ENCODE data around the gene KRT1.

The KRT1 gene

GRCh38 chr12:52662093-52662917 is 17.9 kb downstream of the KRT1 start:
- Histone ChIP-seq H3K4me1 (ENCODE audit: control insufficient read depth, low read length) (no peaks in the 10 kb centered on the region), H4K20me1 (ENCODE audit: control insufficient read depth, insufficient read depth, low read depth, low read length) (no peaks in the 10 kb centered on the region), H3K9me2 (replicated peaks; ENCODE audit: control insufficient read depth, low read length) (no peaks in the 10 kb centered on the region), H3K79me2 (ENCODE audit: control insufficient read depth, low read length) (no peaks in the 10 kb centered on the region), H3K36me3 (ENCODE audit: control insufficient read depth, low read length) (no peaks in the 10 kb centered on the region), H3K27ac (ENCODE audit: low read depth, low read length) (no peak overlapping the region), H3F3A (ENCODE audit: control insufficient read depth, insufficient read depth) (no peaks in the 10 kb centered on the region), H3K4me2 (ENCODE audit: low read length) (no peak overlapping the region), H3K9me3 (ENCODE audit: control insufficient read depth, insufficient read depth, low read length) (no peaks in the 10 kb centered on the region), H3K27me3 (ENCODE audit: control insufficient read depth, low read length) (peaks cover 10% of the 10 kb centered on the region), H3K4me3 (ENCODE audit: low read length) (no peak overlapping the region)
- TF ChIP-seq CTCF (IDR thresholded peaks at IDR 0.05; ENCODE audit: low read depth, low read length, poor library complexity, severe bottlenecking) (no peak), EZH2phosphoT487 (IDR thresholded peaks at IDR 0.05; ENCODE audit: borderline replicate concordance, low read length) (no peak)

- no peak for TF ChIP-seq CTCF (IDR thresholded peaks at IDR 0.05; ENCODE audit: low read depth, low read length, poor library complexity, severe bottlenecking)
- no peak for TF ChIP-seq EZH2phosphoT487 (IDR thresholded peaks at IDR 0.05; ENCODE audit: borderline replicate concordance, low read length)
- Histone ChIP-seq H3K27me3 (ENCODE audit: control insufficient read depth, low read length) (peaks cover 10% of the 10 kb centered on the region), H3K9me2 (replicated peaks; ENCODE audit: control insufficient read depth, low read length) (no peaks in the 10 kb centered on the region), H3K4me1 (ENCODE audit: control insufficient read depth, low read length) (no peaks in the 10 kb centered on the region), H3K79me2 (ENCODE audit: control insufficient read depth, low read length) (no peaks in the 10 kb centered on the region), H3K27ac (ENCODE audit: low read depth, low read length) (no peak overlapping the region), H3F3A (ENCODE audit: control insufficient read depth, insufficient read depth) (no peaks in the 10 kb centered on the region), H3K9me3 (ENCODE audit: control insufficient read depth, insufficient read depth, low read length) (no peaks in the 10 kb centered on the region), H4K20me1 (ENCODE audit: control insufficient read depth, insufficient read depth, low read depth, low read length) (no peaks in the 10 kb centered on the region), H3K4me2 (ENCODE audit: low read length) (no peak overlapping the region), H3K4me3 (ENCODE audit: low read length) (no peak overlapping the region), H3K36me3 (ENCODE audit: control insufficient read depth, low read length) (no peaks in the 10 kb centered on the region)
Observed at GRCh38 chr12:52661668-52662067, 18.5 kb downstream of the KRT1 start.

GRCh38 chr12:52660934-52661499 is 19.2 kb downstream of the KRT1 start:
- Histone ChIP-seq H3K4me3 (ENCODE audit: low read length) (no peak overlapping the region), H3K4me2 (ENCODE audit: low read length) (no peak overlapping the region), H4K20me1 (ENCODE audit: control insufficient read depth, insufficient read depth, low read depth, low read length) (no peaks in the 10 kb centered on the region), H3K79me2 (ENCODE audit: control insufficient read depth, low read length) (no peaks in the 10 kb centered on the region), H3K4me1 (ENCODE audit: control insufficient read depth, low read length) (no peaks in the 10 kb centered on the region), H3K36me3 (ENCODE audit: control insufficient read depth, low read length) (no peaks in the 10 kb centered on the region), H3K9me3 (ENCODE audit: control insufficient read depth, insufficient read depth, low read length) (no peaks in the 10 kb centered on the region), H3F3A (ENCODE audit: control insufficient read depth, insufficient read depth) (no peaks in the 10 kb centered on the region), H3K27ac (ENCODE audit: low read depth, low read length) (no peak overlapping the region), H3K9me2 (replicated peaks; ENCODE audit: control insufficient read depth, low read length) (no peaks in the 10 kb centered on the region), H3K27me3 (ENCODE audit: control insufficient read depth, low read length) (peaks cover 10% of the 10 kb centered on the region)
- TF ChIP-seq EZH2phosphoT487 (IDR thresholded peaks at IDR 0.05; ENCODE audit: borderline replicate concordance, low read length) (no peak), CTCF (IDR thresholded peaks at IDR 0.05; ENCODE audit: low read depth, low read length, poor library complexity, severe bottlenecking) (no peak)

Measured in DOHH2 (cell line).